ES-I3 (cell line): ENCODE measurements around the gene SMC1B.
A peak's percentile ranks its signal among the peaks of the same experiment; 100 is the strongest.

ENCODE experiments used
- H3K36me3 ChIP-seq: 2 replicates; pipeline ENCODE4 v1.6.1; 2013; ENCODE audit warnings: mild to moderate bottlenecking, low read length, control low read depth, moderate library complexity; ENCODE audit not compliant: insufficient read depth
- H3K4me1 ChIP-seq: 2 replicates; pipeline ENCODE4 v1.6.1; 2013; ENCODE audit warnings: mild to moderate bottlenecking, control low read depth, low read length; ENCODE audit not compliant: insufficient read depth
- H3K9ac ChIP-seq: 2 replicates; pipeline ENCODE4 v1.6.1; 2013; ENCODE audit warnings: low read depth, mild to moderate bottlenecking, low read length, moderate library complexity
- H3K9me3 ChIP-seq: 2 replicates; pipeline ENCODE4 v1.6.1; 2013; ENCODE audit warnings: mild to moderate bottlenecking, low read length, moderate library complexity; ENCODE audit not compliant: control insufficient read depth, insufficient read depth

The SMC1B gene

GRCh38 chr22:45413368-45414211, at the start of gene SMC1B, which contains the start of gene RIBC2:
SMC1B (minus strand) TSS chr22:45413599; CDS start chr22:45413567, 32 bp downstream.
RIBC2 (plus strand) TSS chr22:45413693; CDS start chr22:45413887, 194 bp downstream.
- no peaks in the 10 kb centered on the region for H3K9me3 ChIP-seq
- peak within 1 kb of the TSS; percentile 28 for H3K9ac ChIP-seq
- H3K4me1 ChIP-seq, result no peaks in the 10 kb centered on the region
- H3K36me3 ChIP-seq, result no peaks in the 10 kb centered on the region

DNA sequence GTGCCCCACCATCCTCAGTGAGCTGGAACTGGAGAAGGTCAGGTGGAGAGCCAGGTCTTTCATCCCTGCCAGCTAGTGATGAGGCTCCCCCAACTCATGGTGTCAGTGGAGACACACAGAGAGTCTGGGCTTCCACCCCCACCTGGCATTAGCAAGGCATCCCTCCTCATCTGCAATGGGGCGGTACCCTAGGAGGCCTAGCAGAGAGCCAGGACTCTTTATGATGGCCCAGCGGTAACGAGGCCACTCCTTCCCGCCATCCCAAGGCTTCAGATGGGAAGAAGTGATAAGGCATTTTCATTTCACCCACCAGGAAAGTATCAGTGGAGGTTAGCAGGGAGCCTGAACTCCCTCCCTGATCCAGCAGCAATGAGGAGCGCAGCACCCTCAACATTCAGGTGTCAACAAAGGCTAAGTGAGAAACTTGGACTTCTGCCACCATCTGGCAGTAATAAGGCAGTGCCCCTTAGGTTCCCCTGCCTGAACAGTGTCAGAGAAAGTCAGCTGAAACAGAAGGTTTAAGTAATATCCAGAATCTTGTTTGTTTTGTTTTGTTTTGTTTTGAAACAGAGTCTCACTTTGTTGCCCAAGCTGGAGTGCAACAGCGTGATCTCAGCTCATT, 48.7 kb upstream of the SMC1B start:
- Histone ChIP-seq H3K4me1 (no peaks in the 10 kb centered on the region), H3K36me3 (no peaks in the 10 kb centered on the region), H3K9me3 (peaks cover 4% of the 10 kb centered on the region; the same call in 1 of the 2 replicates), H3K9ac (no peak overlapping the region)

- no peak overlapping the region for H3K9ac ChIP-seq
- H3K9me3 ChIP-seq, result no peaks in the 10 kb centered on the region
- H3K36me3 ChIP-seq, result no peaks in the 10 kb centered on the region
- no peaks in the 10 kb centered on the region for H3K4me1 ChIP-seq
These were observed 47.1 kb upstream of the SMC1B start for GRCh38 chr22:45460288-45461109.

DNA sequence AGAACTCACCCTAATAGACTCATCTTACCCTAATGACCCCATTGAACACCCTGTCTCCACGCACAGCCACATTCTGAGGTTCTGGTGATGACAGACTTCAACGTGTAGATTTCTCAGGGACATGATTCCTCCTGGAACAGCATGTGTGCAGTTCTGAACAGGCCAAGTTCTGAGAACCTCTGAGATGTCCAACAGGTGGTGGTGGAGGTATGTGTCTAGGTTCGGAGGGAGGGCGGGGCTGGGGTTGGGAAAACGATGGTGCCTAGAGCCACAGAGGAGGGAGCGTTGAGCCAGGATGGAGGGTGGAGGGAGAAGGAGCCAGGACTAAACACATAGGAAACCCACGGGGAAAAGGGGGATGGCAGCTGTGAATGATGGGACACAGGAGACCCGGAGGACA, 45.8 kb upstream of the SMC1B start:
- no peak overlapping the region for H3K9ac ChIP-seq
- no peaks in the 10 kb centered on the region for H3K9me3 ChIP-seq
- no peaks in the 10 kb centered on the region for H3K4me1 ChIP-seq
- no peaks in the 10 kb centered on the region for H3K36me3 ChIP-seq

GRCh38 chr22:45458532-45458931, 45.1 kb upstream of the SMC1B start:
- Histone ChIP-seq H3K9me3 (no peaks in the 10 kb centered on the region), H3K4me1 (no peaks in the 10 kb centered on the region), H3K36me3 (no peaks in the 10 kb centered on the region)

DNA sequence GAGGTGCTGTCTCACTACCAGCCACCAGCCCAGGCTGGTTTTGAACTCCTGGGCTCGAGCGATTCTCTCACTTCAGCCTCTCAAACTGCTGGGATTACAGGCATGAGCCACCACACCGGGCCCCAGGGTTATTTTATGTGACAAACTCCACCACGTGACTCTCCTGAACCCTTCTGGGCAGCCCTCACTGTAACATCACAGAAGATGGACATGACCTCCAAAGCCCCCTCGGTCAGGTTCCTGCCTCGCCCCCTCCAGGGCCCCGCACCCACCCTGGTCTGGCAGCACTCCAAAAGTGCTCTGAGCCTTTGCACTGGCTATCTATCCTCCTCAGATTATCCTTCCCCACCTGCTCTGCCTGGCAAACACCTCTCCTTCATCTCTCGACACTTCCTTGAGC, 43.4 kb upstream of the SMC1B start:
- Histone ChIP-seq H3K9me3 (no peaks in the 10 kb centered on the region), H3K4me1 (no peaks in the 10 kb centered on the region), H3K9ac (no peak overlapping the region), H3K36me3 (no peaks in the 10 kb centered on the region)

More at GRCh38 chr22:45458532-45458931, 45.1 kb upstream of the SMC1B start:
- H3K9ac ChIP-seq, result no peak overlapping the region

DNA sequence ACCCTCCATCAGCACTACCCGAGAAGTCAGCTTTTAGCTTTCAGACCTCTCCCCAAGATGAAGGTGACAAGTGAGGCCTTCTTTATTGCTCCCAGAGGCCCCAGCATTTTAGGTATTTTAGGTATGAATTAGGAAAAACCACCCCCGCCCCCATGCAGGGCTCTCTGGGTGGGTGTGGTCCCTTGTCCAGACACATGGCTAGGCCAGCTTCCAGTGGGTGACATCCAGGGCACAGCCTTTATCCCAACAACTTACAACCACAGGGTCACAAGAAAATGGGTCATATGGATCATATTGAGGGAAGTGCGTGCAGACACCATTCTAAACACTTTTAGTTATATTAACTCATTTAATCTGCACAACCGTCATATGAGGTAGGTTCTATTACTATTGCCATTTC, 42.2 kb upstream of the SMC1B start:
- Histone ChIP-seq H3K9ac (no peak overlapping the region), H3K9me3 (no peaks in the 10 kb centered on the region), H3K4me1 (no peaks in the 10 kb centered on the region), H3K36me3 (no peaks in the 10 kb centered on the region)

- Histone ChIP-seq H3K36me3 (no peaks in the 10 kb centered on the region), H3K9ac (no peak overlapping the region), H3K9me3 (no peaks in the 10 kb centered on the region), H3K4me1 (no peaks in the 10 kb centered on the region)
These were observed 41.8 kb upstream of the SMC1B start for GRCh38 chr22:45455212-45455611.

- no peaks in the 10 kb centered on the region for H3K36me3 ChIP-seq
- H3K9me3 ChIP-seq, result no peaks in the 10 kb centered on the region
- H3K9ac ChIP-seq, result no peak overlapping the region
- H3K4me1 ChIP-seq, result no peaks in the 10 kb centered on the region
These were observed 40.9 kb upstream of the SMC1B start for GRCh38 chr22:45454275-45454674.

DNA sequence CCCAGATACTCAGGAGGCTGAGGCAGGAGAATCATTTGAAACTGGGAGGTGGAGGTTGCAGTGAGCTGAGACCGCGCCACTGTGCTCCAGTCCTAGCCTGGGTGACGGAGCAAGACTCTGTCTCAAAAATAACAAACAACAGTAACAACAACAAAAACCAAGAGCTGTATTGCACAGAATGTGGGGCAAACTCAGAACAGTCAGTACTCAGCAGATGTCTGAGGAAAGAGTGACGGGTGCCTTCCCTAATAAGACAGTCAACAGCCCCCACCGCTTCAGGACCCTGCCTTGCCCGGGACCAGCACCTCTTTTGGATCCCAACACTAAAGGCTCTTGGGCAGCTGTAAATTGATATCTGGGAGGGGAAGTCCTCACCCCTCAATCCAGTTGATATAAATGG, 40.4 kb upstream of the SMC1B start:
- Histone ChIP-seq H3K9ac (no peak overlapping the region), H3K4me1 (no peaks in the 10 kb centered on the region), H3K9me3 (no peaks in the 10 kb centered on the region), H3K36me3 (no peaks in the 10 kb centered on the region)

DNA sequence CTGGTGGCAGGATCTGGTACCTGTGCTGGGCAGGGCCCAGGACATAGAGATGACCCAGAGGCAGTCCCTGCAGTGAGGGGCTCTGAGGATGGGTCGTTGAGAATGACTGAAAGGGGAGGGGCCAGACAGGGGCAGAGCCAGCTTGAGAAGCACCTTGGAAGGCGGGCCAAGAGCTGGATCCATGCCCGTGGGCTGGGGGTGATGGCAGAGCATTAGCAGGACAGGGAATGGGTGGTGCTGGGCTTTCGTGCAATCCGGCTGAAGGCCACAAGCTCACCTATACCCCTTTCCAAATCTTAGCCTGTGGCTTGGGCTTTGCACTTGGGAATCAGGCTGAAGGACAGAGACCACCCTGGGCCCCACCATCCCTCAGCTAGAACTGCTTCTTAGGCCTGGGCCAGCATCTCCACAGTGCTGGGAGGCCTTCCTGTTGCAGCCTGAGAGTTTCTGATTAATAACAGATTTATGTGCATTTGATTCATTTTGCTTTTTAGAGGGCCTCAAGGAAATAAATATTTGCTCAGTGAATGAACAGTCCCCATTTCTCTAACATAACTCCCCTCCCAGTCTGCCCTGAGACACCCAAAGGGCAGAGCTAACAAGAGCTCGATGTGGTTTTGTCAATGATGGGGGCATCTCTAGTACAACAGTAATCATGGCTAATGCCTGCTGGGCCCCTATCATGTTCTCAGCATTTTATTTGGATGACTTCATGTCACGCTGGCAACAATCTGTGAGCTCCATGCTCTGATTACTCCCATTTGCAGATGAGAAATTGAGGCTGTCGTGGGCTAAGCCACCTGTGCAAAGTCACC, 39.4 kb upstream of the SMC1B start:
- no peak overlapping the region for H3K9ac ChIP-seq

GRCh38 chr22:45451972-45452371, 38.6 kb upstream of the SMC1B start:
- no peaks in the 10 kb centered on the region for H3K9me3 ChIP-seq
- no peaks in the 10 kb centered on the region for H3K4me1 ChIP-seq
- no peak overlapping the region for H3K9ac ChIP-seq
- no peaks in the 10 kb centered on the region for H3K36me3 ChIP-seq

More for the DNA sequence above, 39.4 kb upstream of the SMC1B start:
- Histone ChIP-seq H3K36me3 (no peaks in the 10 kb centered on the region), H3K4me1 (no peaks in the 10 kb centered on the region), H3K9me3 (no peaks in the 10 kb centered on the region)

- Histone ChIP-seq H3K4me1 (no peaks in the 10 kb centered on the region), H3K9me3 (no peaks in the 10 kb centered on the region), H3K36me3 (no peaks in the 10 kb centered on the region), H3K9ac (no peak overlapping the region)
These were observed 37.7 kb upstream of the SMC1B start for GRCh38 chr22:45450921-45451651.
